MCF 10A (cell line): ENCODE data around the gene DHX58. TPM values are rescaled to one million over a fixed set of nuclear protein-coding genes. Genes with fewer than 3 reads are reported as not detected.

Source experiments
- BruUV-seq: library from RNA; stranded (reverse); fragments of 400-500 nt; replicated peaks from 2 replicates; lab custom pipeline; 2021; lab: Mats Ljungman, UMichigan
- CTCF ChIA-PET: fragments of 300-600 bp; sonication (Branson Sonifier 250); formaldehyde crosslinking; extraction: SDS; loops from one replicate; lab custom pipeline; 2021; ENCODE audit warnings: antibody characterized with exemption, inconsistent platforms; lab: Yijun Ruan, JAX
- POLR2A ChIA-PET: fragments of 300-600, 350-650 bp; sonication (Branson Sonifier 250); formaldehyde crosslinking; extraction: SDS; loops from one replicate; lab custom pipeline; 2020; ENCODE audit warnings: antibody characterized with exemption, inconsistent platforms; lab: Yijun Ruan, JAX
- DNase-seq: peaks from one replicate; pipeline ENCODE4 v3.0.0-alpha.2; 2018; ENCODE audit not compliant: unreplicated experiment
- H3K27ac Mint-ChIP-seq: one replicate; pipeline ENCODE4 v1.8.0; 2022; ENCODE audit warnings: mild to moderate bottlenecking, low read depth, mixed read lengths; ENCODE audit not compliant: unreplicated experiment
- H3K27me3 Mint-ChIP-seq: one replicate; pipeline ENCODE4 v1.8.0; 2022; ENCODE audit warnings: mixed read lengths; ENCODE audit not compliant: insufficient read depth, unreplicated experiment
- H3K36me3 Mint-ChIP-seq: one replicate; pipeline ENCODE4 v1.8.0; 2022; ENCODE audit warnings: mild to moderate bottlenecking, moderate library complexity, mixed read lengths; ENCODE audit not compliant: insufficient read depth, unreplicated experiment
- H3K4me1 Mint-ChIP-seq: one replicate; pipeline ENCODE4 v1.8.0; 2022; ENCODE audit warnings: mixed read lengths; ENCODE audit not compliant: insufficient read depth, unreplicated experiment
- H3K4me3 Mint-ChIP-seq: one replicate; pipeline ENCODE4 v1.8.0; 2022; ENCODE audit warnings: mild to moderate bottlenecking, moderate library complexity, mixed read lengths; ENCODE audit not compliant: unreplicated experiment
- H3K9me3 Mint-ChIP-seq: one replicate; pipeline ENCODE4 v1.8.0; 2022; ENCODE audit warnings: mixed read lengths; ENCODE audit not compliant: unreplicated experiment
- CTCF ChIP-seq: fragments of 200-600 bp; IDR thresholded peaks from one replicate; pipeline ENCODE4 v1.8.0; 2022; ENCODE audit warnings: antibody characterized with exemption, mild to moderate bottlenecking; ENCODE audit not compliant: unreplicated experiment
- intact Hi-C: fragments of 100-400 bp; cut with micrococcal nuclease; formaldehyde crosslinking; loops from 2 replicates; pipeline ENCODE4 v1.14.1; 2022
- total RNA-seq: library from RNA; stranded (reverse); gene quantifications from 2 replicates; pipeline ENCODE4 v1.2.3, GENCODE V29; 2022

Gene DHX58
- total RNA-seq, 1 experiment from 2014 or later, result 2.8 TPM

- intact Hi-C loops, result loop anchor here (1.0 to 5.0 kb wide), 4 partner anchors 50 to 380 kb away; no protein-coding TSS in a partner anchor
- peak; percentile 73 for TF ChIP-seq CTCF
- Mint-ChIP-seq H3K4me3 (no peak overlapping the region), H3K4me1 (peaks cover 6% of the 10 kb centered on the region), H3K27ac (no peak overlapping the region), H3K9me3 (no peaks in the 10 kb centered on the region), H3K27me3 (no peaks in the 10 kb centered on the region), H3K36me3 (peaks cover 38% of the 10 kb centered on the region)
- DNase-seq, result peak; percentile 87
- no TSS peak for BruUV-seq
- CTCF ChIA-PET, result interaction anchor here (0.6 to 8.2 kb wide), 14 partner anchors 23 to 158 kb away, joined by 3 to 40 read pairs (median 4); partner anchors contain the start of gene NKIRAS2
- POLR2A ChIA-PET, result interaction anchor here (1.0 to 2.4 kb wide), 2 partner anchors 37 to 150 kb away, joined by 3 to 12 read pairs; partner anchors contain the start of gene CNP
These were observed 4.3 kb upstream of the DHX58 start for GRCh38 chr17:42116705-42117396.

GRCh38 chr17:42114118-42114517 is 1.6 kb upstream of the DHX58 start:
- CTCF ChIA-PET, result interaction anchor here (0.9 to 8.2 kb wide), 4 partner anchors 9 to 97 kb away, joined by 3 to 37 read pairs (median 16); partner anchors contain the start of gene DNAJC7
- POLR2A ChIA-PET, result interaction anchor here (1.0 to 3.0 kb wide), 3 partner anchors 97 to 309 kb away, joined by 3 to 17 read pairs (median 3); partner anchors contain the start of genes CAVIN1, CNP and DNAJC7

GRCh38 chr17:42113293-42114069 is 967 bp upstream of the DHX58 start:
- Mint-ChIP-seq H3K4me1 (no peaks in the 10 kb centered on the region), H3K9me3 (no peaks in the 10 kb centered on the region), H3K36me3 (peaks cover 32% of the 10 kb centered on the region), H3K4me3 (no peak overlapping the region), H3K27ac (peak overlapping the region; percentile 35), H3K27me3 (no peaks in the 10 kb centered on the region)
- CTCF ChIA-PET, result interaction anchor here (0.6 to 8.2 kb wide), 8 partner anchors 8 to 414 kb away, joined by 3 to 37 read pairs (median 4); partner anchors contain the start of genes CAVIN1 and DNAJC7
- TF ChIP-seq CTCF, result no peak
- intact Hi-C loops, result no loop called here
- no peak for DNase-seq
- POLR2A ChIA-PET, result interaction anchor here (0.9 to 3.0 kb wide), 6 partner anchors 8 to 594 kb away, joined by 3 to 17 read pairs (median 3); partner anchors contain the start of gene CNP
- TSS peak; percentile 71 for BruUV-seq

More at GRCh38 chr17:42114118-42114517, 1.6 kb upstream of the DHX58 start:
- no peak overlapping the region for H3K4me3 Mint-ChIP-seq
- no peaks in the 10 kb centered on the region for H3K4me1 Mint-ChIP-seq
- no peak for TF ChIP-seq CTCF
- no peak for DNase-seq
- H3K27ac Mint-ChIP-seq, result peak overlapping the region; percentile 35
- peaks cover 34% of the 10 kb centered on the region for H3K36me3 Mint-ChIP-seq
- BruUV-seq, result no TSS peak
- H3K9me3 Mint-ChIP-seq, result no peaks in the 10 kb centered on the region
- intact Hi-C loops, result no loop called here
- H3K27me3 Mint-ChIP-seq, result no peaks in the 10 kb centered on the region
